Calu3 (cell line): Measurements from ENCODE around the gene LANCL3. TPM values are rescaled to one million over a fixed set of nuclear protein-coding genes. Genes with fewer than 3 reads are reported as not detected.

ENCODE experiments used
- BruUV-seq: library from RNA; stranded (reverse); fragments of 400-500 nt; replicated peaks from 2 replicates; lab custom pipeline; 2021; lab: Mats Ljungman, UMichigan
- CTCF ChIA-PET: fragments of 300-600 bp; sonication (Branson Sonifier 250); formaldehyde crosslinking; loops from one replicate; lab custom pipeline; 2022; ENCODE audit warnings: antibody characterized with exemption; lab: Charles Lee
- DNase-seq: peaks from one replicate; pipeline ENCODE4 v3.0.0; 2022
- H3K27ac Mint-ChIP-seq: one replicate; pipeline ENCODE4 v1.8.0; 2022; ENCODE audit warnings: mixed read lengths; ENCODE audit not compliant: unreplicated experiment
- H3K27me3 Mint-ChIP-seq: one replicate; pipeline ENCODE4 v1.8.0; 2022; ENCODE audit warnings: mixed read lengths; ENCODE audit not compliant: unreplicated experiment
- H3K36me3 Mint-ChIP-seq: one replicate; pipeline ENCODE4 v1.8.0; 2022; ENCODE audit warnings: mild to moderate bottlenecking, moderate library complexity, mixed read lengths; ENCODE audit not compliant: insufficient read depth, unreplicated experiment
- H3K4me1 Mint-ChIP-seq: one replicate; pipeline ENCODE4 v1.8.0; 2022; ENCODE audit warnings: mild to moderate bottlenecking, low read depth, mixed read lengths; ENCODE audit not compliant: unreplicated experiment
- H3K4me3 Mint-ChIP-seq: one replicate; pipeline ENCODE4 v1.8.0; 2022; ENCODE audit warnings: mild to moderate bottlenecking, low read depth, moderate library complexity, mixed read lengths; ENCODE audit not compliant: unreplicated experiment
- H3K9me3 Mint-ChIP-seq: one replicate; pipeline ENCODE4 v1.8.0; 2022; ENCODE audit warnings: low read depth, mixed read lengths; ENCODE audit not compliant: unreplicated experiment
- CTCF ChIP-seq: fragments of 200-600 bp; IDR thresholded peaks from one replicate; pipeline ENCODE4 v1.8.0; 2022; ENCODE audit warnings: antibody characterized with exemption; ENCODE audit not compliant: unreplicated experiment
- intact Hi-C: fragments of 100-400 bp; cut with micrococcal nuclease; formaldehyde crosslinking; loops from one replicate; pipeline ENCODE4 v1.10.0; 2022; ENCODE audit not compliant: unreplicated experiment
- total RNA-seq: library from RNA; stranded (reverse); gene quantifications from 2 replicates; pipeline ENCODE4 v1.2.3, GENCODE V29; 2022

Gene LANCL3
- total RNA-seq, 1 experiment from 2014 or later, result 2.3 TPM

GRCh38 chrX:37678574-37678973 lies 107.1 kb downstream of the LANCL3 start:
- H3K36me3 Mint-ChIP-seq, result no peaks in the 10 kb centered on the region
- CTCF ChIA-PET, result no interaction called here
- H3K9me3 Mint-ChIP-seq, result no peaks in the 10 kb centered on the region
- no peak overlapping the region for H3K27ac Mint-ChIP-seq
- H3K4me3 Mint-ChIP-seq, result no peak overlapping the region
- H3K27me3 Mint-ChIP-seq, result no peaks in the 10 kb centered on the region
- TF ChIP-seq CTCF, result no peak
- BruUV-seq, result no TSS peak
- intact Hi-C loops, result no loop called here
- H3K4me1 Mint-ChIP-seq, result no peaks in the 10 kb centered on the region
- no peak for DNase-seq

GRCh38 chrX:37679230-37679629 lies 107.8 kb downstream of the LANCL3 start:
- BruUV-seq, result no TSS peak
- CTCF ChIA-PET, result no interaction called here
- Mint-ChIP-seq H3K9me3 (no peaks in the 10 kb centered on the region), H3K4me1 (no peaks in the 10 kb centered on the region), H3K4me3 (no peak overlapping the region), H3K27me3 (no peaks in the 10 kb centered on the region), H3K27ac (no peak overlapping the region), H3K36me3 (no peaks in the 10 kb centered on the region)
- TF ChIP-seq CTCF, result no peak
- DNase-seq, result no peak
- intact Hi-C loops, result no loop called here

GRCh38 chrX:37679888-37680287 lies 108.4 kb downstream of the LANCL3 start:
- H3K4me3 Mint-ChIP-seq, result no peak overlapping the region
- CTCF ChIA-PET, result no interaction called here
- no TSS peak for BruUV-seq
- H3K36me3 Mint-ChIP-seq, result peaks cover 4% of the 10 kb centered on the region
- no peaks in the 10 kb centered on the region for H3K9me3 Mint-ChIP-seq
- no peak for TF ChIP-seq CTCF
- no peaks in the 10 kb centered on the region for H3K4me1 Mint-ChIP-seq
- no peaks in the 10 kb centered on the region for H3K27me3 Mint-ChIP-seq
- no peak for DNase-seq
- H3K27ac Mint-ChIP-seq, result no peak overlapping the region
- intact Hi-C loops, result loop anchor here (10.0 kb wide), 1 partner anchor 105 kb away; the partner anchor contains the start of gene LANCL3

DNA sequence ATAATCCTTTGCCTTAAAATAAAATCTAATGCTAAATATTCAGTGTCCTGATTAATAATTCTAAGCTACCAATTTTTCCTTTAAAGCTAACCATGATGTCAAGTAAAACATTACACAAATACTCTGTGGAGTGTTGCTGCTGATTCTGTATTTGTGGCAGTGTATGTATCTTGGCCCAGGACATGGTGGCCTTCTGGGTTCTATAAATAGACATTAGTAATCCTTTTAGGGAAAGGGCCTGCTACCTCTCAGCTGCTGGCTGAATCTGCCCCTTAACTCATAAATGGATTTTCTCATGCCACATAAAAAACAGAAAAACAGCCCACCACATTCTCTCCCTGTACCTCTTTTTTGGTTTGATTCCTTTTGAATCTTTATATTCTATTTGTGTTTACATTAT lies 113.0 kb downstream of the LANCL3 start:
- no peaks in the 10 kb centered on the region for H3K27me3 Mint-ChIP-seq
- H3K4me3 Mint-ChIP-seq, result no peak overlapping the region
- CTCF ChIA-PET, result no interaction called here

More for the DNA sequence above, 113.0 kb downstream of the LANCL3 start:
- TF ChIP-seq CTCF, result no peak
- H3K4me1 Mint-ChIP-seq, result peaks cover 14% of the 10 kb centered on the region
- TSS peak; percentile 37 for BruUV-seq
- peaks cover 23% of the 10 kb centered on the region for H3K36me3 Mint-ChIP-seq
- no peak for DNase-seq
- intact Hi-C loops, result loop anchor here (10.0 kb wide), 1 partner anchor 110 kb away; the partner anchor contains the start of gene LANCL3
- no peaks in the 10 kb centered on the region for H3K9me3 Mint-ChIP-seq
- peak overlapping the region; percentile 76 for H3K27ac Mint-ChIP-seq
